ENCODE measurements around the gene CREBRF.
A peak's percentile ranks its signal among the peaks of the same experiment; 100 is the strongest.

CREBRF gene

GRCh38 chr5:173143567-173143966, 87.4 kb downstream of the CREBRF start:
- Histone ChIP-seq H3K9ac (ENCODE audit: low read depth, low read length, poor library complexity) (no peak overlapping the region), H2BK15ac (ENCODE audit: low read length) (no peak overlapping the region), H3K23ac (ENCODE audit: low read depth, low read length, poor library complexity) (no peak overlapping the region), H3K4me2 (ENCODE audit: insufficient read depth, low read length, poor library complexity, severe bottlenecking) (no peak overlapping the region), H3K79me1 (ENCODE audit: low read depth, low read length) (no peaks in the 10 kb centered on the region), H2AFZ (ENCODE audit: low read length) (peak overlapping the region; percentile 49), H3K4me3 (ENCODE audit: low read length in 2 of 2) (no peak overlapping the region), H2AK5ac (ENCODE audit: low read depth, low read length) (no peak overlapping the region), H3K4ac (ENCODE audit: low read length) (no peak overlapping the region), H4K8ac (ENCODE audit: low read depth, low read length) (no peak overlapping the region), H3K14ac (ENCODE audit: low read length) (no peak overlapping the region), H3K36me3 (replicated peaks in 1 of 2; ENCODE audit: control insufficient read depth in 2 of 2, insufficient read depth in 2 of 2, low read length in 2 of 2) (peaks cover 0 to 20% of the 10 kb centered on the region in 2 donors), H3K27ac (replicated peaks; ENCODE audit: low read length) (no peak overlapping the region), H3K4me1 (ENCODE audit: control insufficient read depth in 2 of 2, insufficient read depth in 1 of 2, low read depth in 1 of 2, low read length in 2 of 2) (peaks cover 4 to 5% of the 10 kb centered on the region in 2 donors), H2BK120ac (ENCODE audit: low read depth, low read length) (no peak overlapping the region), H3K9me3 (replicated peaks in 1 of 2; ENCODE audit: control insufficient read depth in 2 of 2, insufficient read depth in 1 of 2, low read depth in 1 of 2, low read length in 2 of 2) (no peaks in the 10 kb centered on the region), H4K91ac (ENCODE audit: low read depth, low read length, poor library complexity) (no peak overlapping the region), H3K18ac (ENCODE audit: low read length) (no peak overlapping the region), H2BK12ac (ENCODE audit: low read length) (no peak overlapping the region), H3K27me3 (ENCODE audit: control insufficient read depth in 3 of 3, insufficient read depth in 3 of 3, low read depth in 1 of 3, low read length in 3 of 3) (no peaks in the 10 kb centered on the region), H2BK5ac (ENCODE audit: low read length) (no peak overlapping the region)
- no peak for DNase-seq (ENCODE audit: low spot score)
- no CpG with 5 or more reads among the region's 8 CpGs for WGBS, 2 donors (ENCODE audit: extremely low coverage in 2 of 2, insufficient read length in 2 of 2, insufficient replicate concordance in 1 of 2)

DNA sequence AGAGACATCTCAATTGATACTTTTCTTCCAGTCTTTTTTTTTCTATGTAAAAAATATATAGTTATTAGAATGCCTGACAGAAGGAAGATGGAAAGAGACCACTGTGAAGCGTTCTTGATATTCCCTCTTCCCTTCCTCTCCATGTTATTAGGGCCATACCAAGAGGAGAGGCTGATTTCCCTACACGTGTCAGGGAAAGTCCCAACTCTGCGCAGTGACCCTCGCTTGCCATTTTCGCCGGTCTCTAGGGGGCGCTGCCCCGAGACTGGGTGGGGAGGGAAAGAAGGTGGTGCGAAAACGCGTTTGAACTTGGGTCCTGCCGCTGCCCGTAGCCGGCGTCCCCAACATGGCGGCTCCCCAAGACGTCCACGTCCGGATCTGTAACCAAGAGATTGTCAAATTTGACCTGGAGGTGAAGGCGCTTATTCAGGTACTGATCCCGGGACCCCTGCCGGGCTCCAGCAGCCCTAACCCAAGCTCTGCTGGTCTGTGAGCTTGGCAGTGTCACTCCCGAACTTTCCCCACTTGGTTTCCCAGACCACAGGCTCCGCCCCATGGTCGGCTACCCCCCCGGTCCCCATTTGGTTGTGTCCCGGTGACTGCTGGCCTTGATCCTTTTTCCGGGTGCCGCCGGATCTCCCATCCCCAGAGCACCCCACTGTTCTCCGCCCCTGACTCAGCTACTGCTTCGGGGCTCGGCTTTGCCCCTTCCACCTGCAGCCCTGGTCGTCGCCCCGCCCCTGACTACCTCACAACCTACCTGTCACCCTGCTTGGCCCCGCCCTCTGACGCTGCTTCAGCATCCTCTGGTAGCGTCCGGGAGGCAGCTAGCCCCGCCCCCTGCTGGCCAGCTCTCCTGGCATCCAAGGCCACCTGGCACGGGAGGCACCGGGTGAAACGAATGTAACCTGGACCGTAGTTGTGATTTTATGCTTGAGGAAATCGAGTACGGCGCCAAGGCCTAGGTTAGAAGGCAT, 88.3 kb downstream of the CREBRF start, which contains the start of gene BNIP1:
BNIP1 (plus strand) TSS at position 332 of the 977 bp plus-strand sequence; CDS start at position 347, 15 bp downstream.
- no CpG with 5 or more reads among the region's 48 CpGs for WGBS, 2 donors (ENCODE audit: extremely low coverage in 2 of 2, insufficient read length in 2 of 2, insufficient replicate concordance in 1 of 2)
- H3K4ac ChIP-seq (ENCODE audit: low read length): no peak within 1 kb of the TSS
- no peaks in the 10 kb centered on the region for H3K27me3 ChIP-seq (ENCODE audit: control insufficient read depth in 3 of 3, insufficient read depth in 3 of 3, low read depth in 1 of 3, low read length in 3 of 3)

DNA sequence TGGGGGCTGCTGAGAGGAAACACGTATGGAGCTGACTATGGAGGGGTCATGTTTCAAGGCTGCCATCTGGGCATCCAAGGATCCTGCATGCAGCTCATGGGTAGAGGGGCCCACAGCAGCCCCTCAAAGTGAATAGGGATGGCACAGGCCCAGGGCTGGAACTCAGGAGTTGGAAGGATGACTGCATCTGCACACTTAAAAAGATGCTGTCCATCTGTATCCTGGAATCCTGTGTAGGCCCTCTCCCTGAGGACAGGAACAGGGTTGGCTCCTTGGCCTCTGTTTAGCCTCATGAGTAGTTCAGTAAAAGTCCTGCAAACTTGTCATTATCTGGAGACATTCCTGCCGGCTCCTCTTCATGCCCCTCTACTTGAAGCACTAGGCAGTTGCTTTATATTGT, 92.2 kb downstream of the CREBRF start:
- Histone ChIP-seq H3K79me1 (ENCODE audit: low read depth, low read length) (no peaks in the 10 kb centered on the region), H3K36me3 (replicated peaks in 1 of 2; ENCODE audit: control insufficient read depth in 2 of 2, insufficient read depth in 2 of 2, low read length in 2 of 2) (peaks cover 0 to 41% of the 10 kb centered on the region in 2 donors), H2BK12ac (ENCODE audit: low read length) (no peak overlapping the region), H2BK15ac (ENCODE audit: low read length) (no peak overlapping the region), H3K18ac (ENCODE audit: low read length) (no peak overlapping the region), H3K27me3 (ENCODE audit: control insufficient read depth in 3 of 3, insufficient read depth in 3 of 3, low read depth in 1 of 3, low read length in 3 of 3) (no peaks in the 10 kb centered on the region), H4K8ac (ENCODE audit: low read depth, low read length) (no peak overlapping the region), H2AK5ac (ENCODE audit: low read depth, low read length) (no peak overlapping the region), H2AFZ (ENCODE audit: low read length) (no peak overlapping the region), H3K9ac (ENCODE audit: low read depth, low read length, poor library complexity) (no peak overlapping the region), H3K4me1 (ENCODE audit: control insufficient read depth in 2 of 2, insufficient read depth in 1 of 2, low read depth in 1 of 2, low read length in 2 of 2) (peaks cover 0 to 3% of the 10 kb centered on the region in 2 donors), H3K9me3 (replicated peaks in 1 of 2; ENCODE audit: control insufficient read depth in 2 of 2, insufficient read depth in 1 of 2, low read depth in 1 of 2, low read length in 2 of 2) (no peaks in the 10 kb centered on the region), H3K27ac (replicated peaks; ENCODE audit: low read length) (no peak overlapping the region), H3K23ac (ENCODE audit: low read depth, low read length, poor library complexity) (no peak overlapping the region), H3K4ac (ENCODE audit: low read length) (no peak overlapping the region), H3K4me3 (ENCODE audit: low read length in 2 of 2) (no peak overlapping the region), H2BK120ac (ENCODE audit: low read depth, low read length) (no peak overlapping the region), H3K14ac (ENCODE audit: low read length) (no peak overlapping the region), H3K4me2 (ENCODE audit: insufficient read depth, low read length, poor library complexity, severe bottlenecking) (no peak overlapping the region), H2BK5ac (ENCODE audit: low read length) (no peak overlapping the region), H4K91ac (ENCODE audit: low read depth, low read length, poor library complexity) (no peak overlapping the region)
- no CpG with 5 or more reads among the region's 2 CpGs for WGBS, 2 donors (ENCODE audit: extremely low coverage in 2 of 2, insufficient read length in 2 of 2, insufficient replicate concordance in 1 of 2)
- DNase-seq (ENCODE audit: low spot score): no peak

More for the DNA sequence above, 88.3 kb downstream of the CREBRF start, which contains the start of gene BNIP1:
- Histone ChIP-seq H3K14ac (ENCODE audit: low read length) (no peak within 1 kb of the TSS), H2BK15ac (ENCODE audit: low read length) (no peak within 1 kb of the TSS), H3K9me3 (replicated peaks in 1 of 2; ENCODE audit: control insufficient read depth in 2 of 2, insufficient read depth in 1 of 2, low read depth in 1 of 2, low read length in 2 of 2) (no peaks in the 10 kb centered on the region), H3K79me1 (ENCODE audit: low read depth, low read length) (no peaks in the 10 kb centered on the region), H4K8ac (ENCODE audit: low read depth, low read length) (no peak within 1 kb of the TSS), H2AFZ (ENCODE audit: low read length) (peak within 1 kb of the TSS; percentile 99), H3K23ac (ENCODE audit: low read depth, low read length, poor library complexity) (peak within 1 kb of the TSS; percentile 81), H2BK5ac (ENCODE audit: low read length) (no peak within 1 kb of the TSS), H3K4me2 (ENCODE audit: insufficient read depth, low read length, poor library complexity, severe bottlenecking) (peak within 1 kb of the TSS; percentile 94), H3K4me1 (ENCODE audit: control insufficient read depth in 2 of 2, insufficient read depth in 1 of 2, low read depth in 1 of 2, low read length in 2 of 2) (peaks cover 3 to 5% of the 10 kb centered on the region in 2 donors), H3K18ac (ENCODE audit: low read length) (peak within 1 kb of the TSS; percentile 89), H2BK12ac (ENCODE audit: low read length) (no peak within 1 kb of the TSS), H2BK120ac (ENCODE audit: low read depth, low read length) (no peak within 1 kb of the TSS), H3K9ac (ENCODE audit: low read depth, low read length, poor library complexity) (peak within 1 kb of the TSS; percentile 64), H3K36me3 (replicated peaks in 1 of 2; ENCODE audit: control insufficient read depth in 2 of 2, insufficient read depth in 2 of 2, low read length in 2 of 2) (peaks cover 0 to 29% of the 10 kb centered on the region in 2 donors), H4K91ac (ENCODE audit: low read depth, low read length, poor library complexity) (no peak within 1 kb of the TSS), H3K4me3 (ENCODE audit: low read length in 2 of 2) (peak within 1 kb of the TSS; percentile 85 to 95), H2AK5ac (ENCODE audit: low read depth, low read length) (no peak within 1 kb of the TSS), H3K27ac (replicated peaks; ENCODE audit: low read length) (no peak within 1 kb of the TSS)
- DNase-seq (ENCODE audit: low spot score): peak; percentile 90

GRCh38 chr5:173152547-173152946, 96.4 kb downstream of the CREBRF start:
- no peak overlapping the region for H3K4me3 ChIP-seq (ENCODE audit: low read length in 2 of 2)
- no peak overlapping the region for H3K18ac ChIP-seq (ENCODE audit: low read length)
- H2AFZ ChIP-seq (ENCODE audit: low read length): no peak overlapping the region
- no peak overlapping the region for H3K23ac ChIP-seq (ENCODE audit: low read depth, low read length, poor library complexity)
- H2BK15ac ChIP-seq (ENCODE audit: low read length): no peak overlapping the region
- H2AK5ac ChIP-seq (ENCODE audit: low read depth, low read length): no peak overlapping the region
- H3K4me2 ChIP-seq (ENCODE audit: insufficient read depth, low read length, poor library complexity, severe bottlenecking): no peak overlapping the region
- no peak overlapping the region for H3K27ac ChIP-seq (replicated peaks; ENCODE audit: low read length)
- H2BK120ac ChIP-seq (ENCODE audit: low read depth, low read length): no peak overlapping the region
- no peak overlapping the region for H3K4ac ChIP-seq (ENCODE audit: low read length)
- peaks cover 3 to 56% of the 10 kb centered on the region in 2 donors for H3K36me3 ChIP-seq (replicated peaks in 1 of 2; ENCODE audit: control insufficient read depth in 2 of 2, insufficient read depth in 2 of 2, low read length in 2 of 2)
- H3K79me1 ChIP-seq (ENCODE audit: low read depth, low read length): no peaks in the 10 kb centered on the region
- H3K27me3 ChIP-seq (ENCODE audit: control insufficient read depth in 3 of 3, insufficient read depth in 3 of 3, low read depth in 1 of 3, low read length in 3 of 3): no peaks in the 10 kb centered on the region
- no peaks in the 10 kb centered on the region for H3K4me1 ChIP-seq (ENCODE audit: control insufficient read depth in 2 of 2, insufficient read depth in 1 of 2, low read depth in 1 of 2, low read length in 2 of 2)
- DNase-seq (ENCODE audit: low spot score): no peak
- no peaks in the 10 kb centered on the region for H3K9me3 ChIP-seq (replicated peaks in 1 of 2; ENCODE audit: control insufficient read depth in 2 of 2, insufficient read depth in 1 of 2, low read depth in 1 of 2, low read length in 2 of 2)
- H2BK12ac ChIP-seq (ENCODE audit: low read length): no peak overlapping the region
- no peak overlapping the region for H2BK5ac ChIP-seq (ENCODE audit: low read length)
- H4K91ac ChIP-seq (ENCODE audit: low read depth, low read length, poor library complexity): no peak overlapping the region
- no peak overlapping the region for H3K9ac ChIP-seq (ENCODE audit: low read depth, low read length, poor library complexity)
- H3K14ac ChIP-seq (ENCODE audit: low read length): no peak overlapping the region
- no peak overlapping the region for H4K8ac ChIP-seq (ENCODE audit: low read depth, low read length)
- WGBS, 2 donors (ENCODE audit: extremely low coverage in 2 of 2, insufficient read length in 2 of 2, insufficient replicate concordance in 1 of 2): no CpG with 5 or more reads among the region's 5 CpGs
